Putamen (tissue), 1 donor: ENCODE results near the gene FAM222A.
"Not testable (repeated sequence)": the region's sequence is repeated elsewhere in the genome, so short reads cannot be mapped to it uniquely, and the experiment has no call there.

Experiments used
- DNase-seq: peaks from one replicate; pipeline ENCODE4 v3.0.0-alpha.2; 2016; ENCODE audit warnings: low spot score

FAM222A gene

GRCh38 chr12:109693653-109694600 lies 19.7 kb upstream of the FAM222A start:
- no peak for DNase-seq

GRCh38 chr12:109694629-109695028 lies 19.0 kb upstream of the FAM222A start:
- DNase-seq = not testable (repeated sequence)

DNA sequence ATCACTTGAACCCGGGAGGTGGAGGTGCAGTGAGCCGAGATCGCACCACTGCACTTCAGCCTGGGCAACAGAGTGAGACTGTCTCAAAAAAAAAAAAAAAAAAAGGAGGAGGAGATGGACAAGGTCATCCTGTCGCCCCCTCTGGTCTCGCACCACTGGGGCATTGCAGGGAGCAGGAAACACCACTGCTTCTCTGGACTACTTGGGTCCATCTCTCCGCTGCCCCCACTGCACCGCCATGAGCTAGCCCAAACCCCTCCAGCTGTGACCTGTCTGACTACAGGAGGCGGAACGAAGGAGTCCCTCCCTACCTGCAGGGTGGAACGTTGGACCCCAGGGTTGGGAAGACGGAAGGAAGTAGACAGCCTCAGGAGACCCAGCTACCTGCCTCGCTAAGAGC lies 18.2 kb upstream of the FAM222A start:
- no peak for DNase-seq

DNA sequence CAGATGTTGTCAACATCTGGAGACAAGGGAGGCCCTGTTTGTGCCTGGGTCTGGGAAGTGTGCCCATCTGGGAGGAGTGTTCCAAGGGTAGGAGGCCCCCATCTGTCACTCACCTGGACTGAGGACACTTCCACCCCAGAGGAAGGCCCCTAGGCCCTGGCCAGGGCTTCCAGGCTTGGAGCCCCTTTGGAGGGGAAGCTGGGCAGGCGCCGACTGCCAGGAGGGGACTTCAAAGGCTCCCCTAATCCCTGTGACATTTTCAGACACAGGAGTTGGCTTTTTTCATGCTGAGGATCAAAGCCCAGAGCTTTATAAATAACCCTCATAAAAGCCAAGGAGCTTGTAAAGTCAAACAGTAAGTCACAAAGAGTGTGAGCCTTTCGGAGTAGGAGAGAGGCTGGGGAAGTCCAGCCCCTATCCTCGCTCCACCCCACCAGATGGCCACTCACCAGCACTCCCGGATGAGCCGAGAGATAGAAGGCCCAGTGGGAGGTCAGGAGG lies 17.6 kb upstream of the FAM222A start:
- no peak for DNase-seq

GRCh38 chr12:109696485-109697269 lies 16.9 kb upstream of the FAM222A start:
- no peak for DNase-seq

DNA sequence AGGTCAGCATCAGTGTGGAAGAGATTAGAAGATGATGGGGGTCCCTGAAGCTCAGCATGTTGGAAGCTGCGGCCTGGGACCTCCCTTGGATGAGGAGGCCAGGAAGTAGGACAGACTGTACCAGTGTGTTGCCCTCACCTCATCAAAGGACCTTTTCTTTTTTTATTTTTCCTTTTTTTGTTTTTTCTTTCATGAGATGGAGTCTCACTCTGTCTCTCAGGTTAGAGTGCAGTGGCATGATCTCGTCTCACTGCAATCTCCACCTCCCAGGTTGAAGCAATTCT lies 16.4 kb upstream of the FAM222A start:
- no peak for DNase-seq

GRCh38 chr12:109697877-109698468 lies 15.7 kb upstream of the FAM222A start:
- no peak for DNase-seq

DNA sequence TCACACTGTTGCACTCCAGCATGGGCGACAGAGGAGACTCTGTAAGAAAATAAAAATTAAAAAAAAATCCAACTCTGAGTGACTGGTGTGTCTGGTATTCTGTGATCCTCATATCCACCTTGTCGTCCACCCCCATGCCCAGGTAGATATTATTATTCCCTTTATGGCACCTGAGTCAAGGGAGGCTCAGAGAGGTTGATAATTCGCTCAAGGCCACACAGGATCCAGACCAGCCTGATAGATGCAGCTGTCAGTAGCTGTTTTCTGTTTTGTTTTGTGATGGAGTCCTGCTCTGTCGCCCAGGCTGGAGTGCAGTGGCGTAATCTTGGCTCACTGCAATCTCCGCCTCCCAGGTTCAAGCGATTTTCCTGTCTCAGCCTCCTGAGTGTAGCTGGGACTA lies 14.8 kb upstream of the FAM222A start:
- no peak for DNase-seq

- DNase-seq = no peak
Observed at GRCh38 chr12:109701064-109701463, 12.6 kb upstream of the FAM222A start.

DNA sequence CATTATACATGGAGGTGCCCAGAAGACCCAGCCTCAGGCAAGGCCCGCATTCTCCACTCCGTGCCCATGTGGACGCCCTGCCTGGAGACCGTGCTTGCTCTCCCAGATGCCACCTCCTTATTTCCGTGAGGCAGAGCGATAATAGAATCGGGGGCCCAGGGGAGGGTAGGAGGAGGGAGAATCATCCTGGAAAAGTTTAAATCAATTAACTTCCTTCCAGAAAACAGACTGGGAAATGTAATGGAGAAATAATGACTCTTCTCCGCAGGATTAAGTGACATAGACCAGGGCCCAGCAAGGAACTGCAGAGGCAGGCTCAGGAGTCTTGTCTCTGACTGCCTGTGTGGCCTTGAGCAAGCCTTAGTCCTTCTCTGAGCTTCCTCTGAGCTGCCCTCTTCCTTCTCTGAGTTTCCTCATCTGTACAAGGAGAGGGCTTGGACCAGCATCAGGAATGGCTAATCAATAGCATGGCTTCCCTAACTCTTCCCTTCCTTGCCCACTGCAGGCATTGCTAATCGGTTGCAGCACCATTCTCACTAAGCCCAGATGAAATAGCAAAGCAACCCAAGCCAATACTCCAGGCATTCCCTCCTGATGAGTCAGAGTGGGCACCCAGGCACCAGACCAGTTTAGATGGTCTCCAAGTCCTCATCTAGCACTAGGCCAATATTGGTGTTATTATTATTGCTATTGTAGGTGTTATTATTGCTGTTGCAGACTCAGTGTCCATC lies 11.3 kb upstream of the FAM222A start:
- DNase-seq = no peak

DNA sequence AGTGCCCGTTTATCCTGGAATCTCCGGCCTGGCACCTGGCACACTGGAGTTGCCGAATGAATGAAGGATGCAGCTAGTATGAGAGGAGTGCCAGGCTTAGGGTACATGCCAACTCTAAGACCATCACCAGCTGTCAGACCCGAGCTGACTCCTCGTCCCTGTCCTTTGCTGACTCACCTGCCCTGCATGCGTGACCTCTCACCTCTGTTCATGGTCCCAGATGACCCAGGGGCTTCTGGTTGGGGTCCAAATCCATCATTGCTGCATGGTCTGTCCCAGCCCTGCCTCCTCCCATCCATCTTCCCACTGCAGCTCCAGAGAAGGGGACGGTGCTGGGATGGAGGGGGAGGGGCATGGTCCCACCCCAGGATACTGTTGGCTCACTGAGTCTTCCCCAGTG lies 9.9 kb upstream of the FAM222A start:
- DNase-seq = no peak

DNA sequence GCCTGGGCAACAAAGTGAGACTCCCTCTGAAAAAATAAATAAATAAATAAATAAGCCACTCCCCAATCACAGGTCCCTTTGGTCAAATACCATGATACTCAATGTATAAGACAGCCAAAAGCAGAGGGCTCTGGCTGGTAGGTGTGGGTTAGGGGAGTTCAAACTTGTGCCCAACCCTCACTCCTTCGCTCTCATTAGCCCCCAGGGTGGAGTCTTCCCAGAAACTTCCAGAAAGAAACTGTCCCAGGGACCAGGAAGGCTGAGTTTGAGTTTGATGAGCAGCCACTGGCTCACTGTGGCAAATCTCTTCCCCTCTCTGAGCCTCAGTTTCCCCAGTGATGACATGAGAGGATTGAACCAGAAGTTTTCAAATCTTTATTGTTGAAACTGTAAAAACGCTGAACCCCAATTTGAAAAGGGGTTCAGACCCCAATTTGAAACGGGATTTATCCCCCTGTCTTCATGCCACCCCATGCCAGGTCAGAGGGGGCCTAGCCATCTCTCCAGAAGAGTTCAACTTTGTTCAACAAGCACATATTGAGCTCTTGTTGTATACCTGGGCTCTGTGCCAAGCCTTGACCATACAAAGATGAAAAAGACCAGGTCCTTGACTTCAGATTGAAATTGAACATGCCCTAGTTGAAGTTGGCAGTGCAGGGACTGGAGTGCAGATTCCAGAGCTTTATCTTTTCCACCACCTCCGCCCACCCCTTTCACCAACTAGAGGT lies 9.1 kb upstream of the FAM222A start:
- no peak for DNase-seq

- no peak for DNase-seq
Observed at GRCh38 chr12:109705291-109705690, 8.3 kb upstream of the FAM222A start.

DNA sequence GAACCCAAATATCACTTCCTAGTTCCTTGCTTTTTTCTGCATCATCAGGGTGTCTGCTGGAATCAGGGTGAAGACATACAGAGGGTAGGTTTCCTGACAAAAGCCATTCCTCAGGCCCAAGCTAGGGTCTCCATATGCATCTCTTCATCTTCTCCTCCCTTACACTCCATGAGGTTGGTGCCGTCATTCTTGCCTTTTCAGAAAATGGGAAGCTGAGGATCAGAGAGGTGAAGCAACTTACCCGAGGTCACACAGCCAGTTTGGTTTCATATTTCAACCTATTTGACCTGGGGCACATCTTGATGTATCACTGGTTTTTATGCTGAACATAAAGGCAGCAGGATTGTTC lies 7.3 kb upstream of the FAM222A start:
- DNase-seq = no peak

- no peak for DNase-seq
Observed at GRCh38 chr12:109706747-109707469, 6.7 kb upstream of the FAM222A start.

DNA sequence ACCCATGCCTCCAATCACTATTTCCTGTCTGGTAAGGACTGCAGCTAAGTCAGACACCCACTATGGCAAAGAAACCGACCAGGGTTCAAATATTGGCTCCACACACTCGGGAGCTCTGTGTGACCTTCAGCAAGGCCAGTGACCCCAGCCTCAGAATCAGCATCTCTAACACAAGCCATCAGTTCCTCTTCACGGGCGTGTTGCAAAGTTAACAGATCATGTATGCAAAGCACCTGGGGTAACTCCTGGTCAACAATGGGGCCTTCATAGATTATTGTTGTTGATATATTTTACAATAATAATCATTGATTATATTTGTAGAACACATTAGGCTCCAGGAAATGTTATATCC lies 6.2 kb upstream of the FAM222A start:
- DNase-seq = no peak

- DNase-seq = no peak
Observed at GRCh38 chr12:109708939-109709338, 4.7 kb upstream of the FAM222A start.

DNA sequence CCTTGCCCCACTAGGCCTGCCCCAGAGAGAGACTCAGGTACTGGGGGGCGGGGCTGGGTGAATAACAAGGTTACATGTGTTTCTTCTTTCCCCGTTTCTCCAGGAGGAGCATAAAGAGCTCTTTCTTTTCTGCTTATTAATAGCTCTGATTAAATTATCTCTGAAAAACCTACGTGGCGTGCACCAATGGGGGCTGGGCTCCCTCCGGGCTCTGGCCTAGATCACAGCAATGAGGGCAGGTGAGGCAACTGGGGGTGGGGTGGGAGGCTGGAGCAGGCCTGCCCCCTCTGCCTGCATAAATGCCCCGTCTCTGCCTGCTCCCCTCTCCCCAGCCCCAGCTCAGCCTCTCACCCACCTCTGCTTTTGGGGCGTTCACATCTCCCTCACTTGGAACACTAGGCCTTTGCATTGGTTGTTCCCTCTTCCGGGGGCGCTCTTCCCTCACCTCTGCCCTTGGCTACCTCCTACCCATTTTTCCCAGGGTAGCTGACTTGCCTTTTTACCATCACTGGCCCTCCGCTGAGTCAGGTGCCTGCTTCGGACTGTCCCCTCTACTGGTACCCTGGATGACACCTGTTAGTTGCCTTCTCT lies 4.1 kb upstream of the FAM222A start:
- DNase-seq = no peak

- DNase-seq = no peak
Observed at GRCh38 chr12:109710205-109710746, 3.3 kb upstream of the FAM222A start.
